GM23338 (cell line): ENCODE data around the gene SLC2A6. TPM values are rescaled to one million over a fixed set of nuclear protein-coding genes. Genes with fewer than 3 reads are reported as not detected.

ENCODE experiments used
- ATAC-seq: fragments of 200-7000 bp; cut with Tn5 transposase; 3 replicates; pipeline ENCODE4 v1.9.1; 2020
- DNase-seq: peaks from one replicate; pipeline ENCODE4 v3.0.0-alpha.2; 2015; ENCODE audit warnings: low spot score
- H2AFZ ChIP-seq: fragments of 200-600 bp; sonication (generic); 2 replicates; pipeline ENCODE4 v1.8.0; 2016; ENCODE audit warnings: antibody characterized with exemption, mild to moderate bottlenecking, moderate library complexity
- H3F3A ChIP-seq: fragments of 200-600 bp; sonication (generic); replicated peaks from 2 replicates; pipeline ENCODE4 v1.8.0; 2017; ENCODE audit warnings: antibody characterized with exemption, mixed run types, low read depth
- H3K27ac ChIP-seq: fragments of 200-600 bp; sonication (generic); 2 replicates; pipeline ENCODE4 v1.6.1; 2016; ENCODE audit warnings: low read depth
- H3K27me3 ChIP-seq: fragments of 200-600 bp; sonication (generic); 2 replicates; pipeline ENCODE4 v1.8.0; 2016; ENCODE audit warnings: mild to moderate bottlenecking, mixed run types, moderate library complexity; ENCODE audit not compliant: insufficient read depth
- H3K36me3 ChIP-seq: fragments of 200-600 bp; sonication (generic); 2 replicates; pipeline ENCODE4 v1.8.0; 2016; ENCODE audit warnings: mild to moderate bottlenecking; ENCODE audit not compliant: insufficient read depth
- H3K4me1 ChIP-seq: fragments of 200-600 bp; sonication (generic); 2 replicates; pipeline ENCODE4 v1.8.0; 2016; ENCODE audit warnings: mild to moderate bottlenecking, moderate library complexity; ENCODE audit not compliant: insufficient read depth
- H3K4me2 ChIP-seq: fragments of 200-600 bp; sonication (generic); 2 replicates; pipeline ENCODE4 v1.7.1; 2017; ENCODE audit warnings: mixed run types
- H3K4me3 ChIP-seq: fragments of 200-600 bp; sonication (generic); 2 replicates; pipeline ENCODE4 v1.6.1; 2016; ENCODE audit warnings: mixed run types
- H3K79me2 ChIP-seq: fragments of 200-600 bp; sonication (generic); replicated peaks from 2 replicates; pipeline ENCODE4 v1.8.0; 2017; ENCODE audit warnings: mild to moderate bottlenecking; ENCODE audit not compliant: insufficient read depth
- H3K9me2 ChIP-seq: fragments of 200-600 bp; sonication (generic); 2 replicates; pipeline ENCODE4 v1.8.0; 2017; ENCODE audit not compliant: insufficient read depth
- H4K20me1 ChIP-seq: fragments of 200-600 bp; sonication (generic); replicated peaks from 2 replicates; pipeline ENCODE4 v1.8.0; 2017; ENCODE audit warnings: mild to moderate bottlenecking; ENCODE audit not compliant: insufficient read depth
- H3K27ac Mint-ChIP-seq: 2 replicates; pipeline ENCODE4 v1.8.0; 2020; ENCODE audit warnings: inconsistent platforms, mild to moderate bottlenecking, moderate library complexity, mixed read lengths
- H3K27me3 Mint-ChIP-seq: 3 replicates; pipeline ENCODE4 v1.8.0; 2022; ENCODE audit warnings: low read depth, mild to moderate bottlenecking, moderate library complexity, mixed read lengths, inconsistent platforms; ENCODE audit not compliant: insufficient read depth, poor library complexity
- H3K36me3 Mint-ChIP-seq: 3 replicates; pipeline ENCODE4 v1.8.0; 2021; ENCODE audit warnings: low read depth, mild to moderate bottlenecking, inconsistent platforms, moderate library complexity, mixed read lengths
- H3K4me1 Mint-ChIP-seq: 3 replicates; pipeline ENCODE4 v1.8.0; 2020; ENCODE audit warnings: mild to moderate bottlenecking, inconsistent platforms, mixed read lengths
- H3K4me3 Mint-ChIP-seq: 3 replicates; pipeline ENCODE4 v1.8.0; 2021; ENCODE audit warnings: moderate library complexity, mild to moderate bottlenecking, inconsistent platforms, mixed read lengths
- H3K9me3 Mint-ChIP-seq: 3 replicates; pipeline ENCODE4 v1.8.0; 2020; ENCODE audit warnings: moderate library complexity, mild to moderate bottlenecking, inconsistent platforms, mixed read lengths
- CREB1 ChIP-seq: fragments of 250-450 bp; sonication (Bioruptor Pico); IDR thresholded peaks from 2 replicates; pipeline ENCODE4 v1.5.0; 2020; ENCODE audit warnings: low read depth, mild to moderate bottlenecking, moderate library complexity
- EZH2 ChIP-seq: fragments of 200-600 bp; sonication (generic); IDR thresholded peaks from one replicate; pipeline ENCODE4 v1.8.0; 2017; ENCODE audit warnings: antibody characterized with exemption, mild to moderate bottlenecking, low read depth; ENCODE audit not compliant: unreplicated experiment
- EZH2phosphoT487 ChIP-seq: fragments of 200-600 bp; sonication (generic); IDR thresholded peaks from one replicate; pipeline ENCODE4 v1.8.1; 2018; ENCODE audit warnings: antibody characterized with exemption; ENCODE audit not compliant: unreplicated experiment
- JUNB ChIP-seq: IDR thresholded peaks from one replicate; pipeline ENCODE4 v1.6.1; 2016; ENCODE audit warnings: antibody characterized with exemption; ENCODE audit not compliant: unreplicated experiment
- NANOG ChIP-seq: IDR thresholded peaks from 2 replicates; pipeline ENCODE4 v1.6.1; 2016; ENCODE audit warnings: antibody characterized with exemption, borderline replicate concordance
- POLR2AphosphoS5 ChIP-seq: IDR thresholded peaks from 2 replicates; pipeline ENCODE4 v1.6.1; 2016; ENCODE audit warnings: antibody characterized with exemption, low read depth
- REST ChIP-seq: IDR thresholded peaks from one replicate; pipeline ENCODE4 v1.6.1; 2018; ENCODE audit warnings: antibody characterized with exemption; ENCODE audit not compliant: unreplicated experiment
- STAT1 ChIP-seq: IDR thresholded peaks from one replicate; pipeline ENCODE4 v1.6.1; 2016; ENCODE audit warnings: antibody characterized with exemption; ENCODE audit not compliant: unreplicated experiment
- ZNF114 ChIP-seq: fragments of 250-450 bp; sonication (Bioruptor Pico); IDR thresholded peaks from 2 replicates; pipeline ENCODE4 v1.5.0; 2020; ENCODE audit warnings: mild to moderate bottlenecking, moderate library complexity
- ZNF331 ChIP-seq: fragments of 250-450 bp; sonication (Bioruptor Pico); IDR thresholded peaks from 2 replicates; pipeline ENCODE4 v1.5.0; 2020; ENCODE audit warnings: low read depth, mild to moderate bottlenecking, moderate library complexity
- ZNF462 ChIP-seq: fragments of 250-450 bp; sonication (Bioruptor Pico); IDR thresholded peaks from 2 replicates; pipeline ENCODE4 v1.5.0; 2020; ENCODE audit warnings: mild to moderate bottlenecking, moderate library complexity
- polyA plus RNA-seq: library from polyadenylated mRNA; unstranded; fragments of >200 nt; fragmentation: Nextera tagmentation; extraction: Ambion mirVana; gene quantifications from 2 replicates; pipeline ENCODE4 v1.2.1, GENCODE V29; 2016
- total RNA-seq: library from RNA; depleted of rRNA; stranded (reverse); fragments of >200 nt; shearing (Covaris generic); gene quantifications from 2 replicates; pipeline ENCODE4 v1.2.3, GENCODE V29; 2014
- TF ChIP-seq, protein P1 (sequence below), 2 experiments: fragments of 200-600 bp in 1 of 2; sonication (generic) in 1 of 2; conservative IDR thresholded peaks; 2 replicates each; pipeline versions ENCODE4 v1.5.1 to v1.6.1; 2016 to 2017; ENCODE audit warnings: antibody characterized with exemption in 2 of 2, low read depth in 2 of 2, mild to moderate bottlenecking in 2 of 2, moderate library complexity in 1 of 2
- TF ChIP-seq, protein P2 (sequence below): IDR thresholded peaks from 2 replicates; pipeline ENCODE4 v1.6.1; 2016; ENCODE audit warnings: antibody characterized with exemption

Gene SLC2A6
- total and polyA plus RNA-seq, 2 experiments from 2014 or later = 17.5 to 39.3 TPM

- H3K27ac Mint-ChIP-seq = no peak overlapping the region
- Histone ChIP-seq H3K27ac (no peak overlapping the region), H3K9me2 (no peaks in the 10 kb centered on the region), H3K4me1 (no peaks in the 10 kb centered on the region), H3F3A (no peaks in the 10 kb centered on the region), H3K27me3 (no peaks in the 10 kb centered on the region), H3K79me2 (no peaks in the 10 kb centered on the region), H3K4me3 (no peak overlapping the region), H3K36me3 (no peaks in the 10 kb centered on the region), H2AFZ (no peak overlapping the region), H4K20me1 (no peaks in the 10 kb centered on the region), H3K4me2 (no peak overlapping the region)
- peaks cover 8% of the 10 kb centered on the region; the same call in 2 of the 3 replicates for H3K4me1 Mint-ChIP-seq
- DNase-seq = no peak
- H3K27me3 Mint-ChIP-seq = peaks cover 10% of the 10 kb centered on the region
- no peaks in the 10 kb centered on the region; the same call in 2 of the 3 replicates for H3K9me3 Mint-ChIP-seq
- no peak for TF ChIP-seq ZNF462 (CRISPR knock-in tag)
- no peak for TF ChIP-seq ZNF331
- TF ChIP-seq EZH2phosphoT487 = no peak
- no peak for TF ChIP-seq EZH2
- TF ChIP-seq REST = no peak
- no peak for TF ChIP-seq NANOG
- TF ChIP-seq STAT1 = no peak
- no peak for TF ChIP-seq POLR2AphosphoS5
- no peak for TF ChIP-seq CREB1
- TF ChIP-seq JUNB = no peak
- TF ChIP-seq, protein P1, sequence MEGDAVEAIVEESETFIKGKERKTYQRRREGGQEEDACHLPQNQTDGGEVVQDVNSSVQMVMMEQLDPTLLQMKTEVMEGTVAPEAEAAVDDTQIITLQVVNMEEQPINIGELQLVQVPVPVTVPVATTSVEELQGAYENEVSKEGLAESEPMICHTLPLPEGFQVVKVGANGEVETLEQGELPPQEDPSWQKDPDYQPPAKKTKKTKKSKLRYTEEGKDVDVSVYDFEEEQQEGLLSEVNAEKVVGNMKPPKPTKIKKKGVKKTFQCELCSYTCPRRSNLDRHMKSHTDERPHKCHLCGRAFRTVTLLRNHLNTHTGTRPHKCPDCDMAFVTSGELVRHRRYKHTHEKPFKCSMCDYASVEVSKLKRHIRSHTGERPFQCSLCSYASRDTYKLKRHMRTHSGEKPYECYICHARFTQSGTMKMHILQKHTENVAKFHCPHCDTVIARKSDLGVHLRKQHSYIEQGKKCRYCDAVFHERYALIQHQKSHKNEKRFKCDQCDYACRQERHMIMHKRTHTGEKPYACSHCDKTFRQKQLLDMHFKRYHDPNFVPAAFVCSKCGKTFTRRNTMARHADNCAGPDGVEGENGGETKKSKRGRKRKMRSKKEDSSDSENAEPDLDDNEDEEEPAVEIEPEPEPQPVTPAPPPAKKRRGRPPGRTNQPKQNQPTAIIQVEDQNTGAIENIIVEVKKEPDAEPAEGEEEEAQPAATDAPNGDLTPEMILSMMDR (conservative IDR thresholded peaks at IDR 0.05; ENCODE audit: low read depth in 2 of 2) = no peak
- no peak for TF ChIP-seq ZNF114 (CRISPR knock-in tag)
- TF ChIP-seq, protein P2, sequence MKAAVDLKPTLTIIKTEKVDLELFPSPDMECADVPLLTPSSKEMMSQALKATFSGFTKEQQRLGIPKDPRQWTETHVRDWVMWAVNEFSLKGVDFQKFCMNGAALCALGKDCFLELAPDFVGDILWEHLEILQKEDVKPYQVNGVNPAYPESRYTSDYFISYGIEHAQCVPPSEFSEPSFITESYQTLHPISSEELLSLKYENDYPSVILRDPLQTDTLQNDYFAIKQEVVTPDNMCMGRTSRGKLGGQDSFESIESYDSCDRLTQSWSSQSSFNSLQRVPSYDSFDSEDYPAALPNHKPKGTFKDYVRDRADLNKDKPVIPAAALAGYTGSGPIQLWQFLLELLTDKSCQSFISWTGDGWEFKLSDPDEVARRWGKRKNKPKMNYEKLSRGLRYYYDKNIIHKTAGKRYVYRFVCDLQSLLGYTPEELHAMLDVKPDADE = no peak
- no peaks in the 10 kb centered on the region; the same call in 2 of the 3 replicates for H3K36me3 Mint-ChIP-seq
- no peak overlapping the region for H3K4me3 Mint-ChIP-seq
- ATAC-seq = no peak
These were observed 40.8 kb upstream of the SLC2A6 start for GRCh38 chr9:133519693-133520092.
